Activated T-helper 9 cell treated with anti-CD3 and anti-CD28 coated beads, Interleukin-2, amount 50 U/mL, for 16 hours (primary cell): ENCODE data around the gene HSPA14.
"Not testable (repeated sequence)": the region's sequence is repeated elsewhere in the genome, so short reads cannot be mapped to it uniquely, and the experiment has no call there.

Source experiments
- DNase-seq: peaks from one replicate; pipeline ENCODE4 v3.0.0-alpha.2; 2020; ENCODE audit warnings: low read depth

HSPA14 gene

GRCh38 chr10:14837757-14838581 lies at the start of gene HSPA14, which contains the start of the genes CDNF and MSANTD7:
TSS of gene HSPA14 (plus strand) at chr10:14838306. CDS start at chr10:14838403, 97 bp downstream.
TSS of gene CDNF (minus strand) at chr10:14838037. CDS start at chr10:14837946, 91 bp downstream.
TSS of gene MSANTD7 (plus strand) at chr10:14838306. CDS start at chr10:14842285, 3,979 bp downstream.
- peak; percentile 99 for DNase-seq

- DNase-seq, result no peak
Measured at GRCh38 chr10:14798636-14799035, 39.5 kb upstream of the HSPA14 start.

- no peak for DNase-seq
Measured at GRCh38 chr10:14800397-14800796, 37.7 kb upstream of the HSPA14 start.

GRCh38 chr10:14801723-14802122 lies 36.4 kb upstream of the HSPA14 start:
- no peak for DNase-seq

- no peak for DNase-seq
Measured at GRCh38 chr10:14803827-14804226, 34.3 kb upstream of the HSPA14 start.

GRCh38 chr10:14806318-14806717 lies 31.8 kb upstream of the HSPA14 start:
- DNase-seq, result no peak

- DNase-seq, result no peak
Measured at GRCh38 chr10:14810969-14811953, 26.8 kb upstream of the HSPA14 start.

- DNase-seq, result no peak
Measured at GRCh38 chr10:14812271-14812670, 25.8 kb upstream of the HSPA14 start.

GRCh38 chr10:14815681-14816080 lies 22.4 kb upstream of the HSPA14 start:
- no peak for DNase-seq

- DNase-seq, result not testable (repeated sequence)
Measured at GRCh38 chr10:14816717-14817116, 21.4 kb upstream of the HSPA14 start.

GRCh38 chr10:14820010-14820774 lies 17.9 kb upstream of the HSPA14 start:
- no peak for DNase-seq

GRCh38 chr10:14820775-14821154 lies 17.3 kb upstream of the HSPA14 start:
- no peak for DNase-seq

- DNase-seq, result no peak
Measured at GRCh38 chr10:14821635-14822375, 16.3 kb upstream of the HSPA14 start.

- peak; percentile 6 for DNase-seq
Measured at GRCh38 chr10:14822879-14823755, 15.0 kb upstream of the HSPA14 start.

- no peak for DNase-seq
Measured at GRCh38 chr10:14823966-14824365, 14.1 kb upstream of the HSPA14 start.

GRCh38 chr10:14826076-14826829 lies 11.9 kb upstream of the HSPA14 start:
- DNase-seq, result no peak

- no peak for DNase-seq
Measured at GRCh38 chr10:14833106-14833505, 5.0 kb upstream of the HSPA14 start.

GRCh38 chr10:14836208-14836607 lies 1.9 kb upstream of the HSPA14 start:
- no peak for DNase-seq

- no peak for DNase-seq
Measured at GRCh38 chr10:14837003-14837756, 926 bp upstream of the HSPA14 start.
